Hepatocyte (in vitro differentiated cells): Measurements from ENCODE around the gene PHF2.

Source experiments
- CTCF ChIP-seq: fragments of 200-600 bp; sonication (generic); IDR thresholded peaks from 2 replicates; pipeline ENCODE4 v1.5.1; 2016; ENCODE audit warnings: antibody characterized with exemption, mild to moderate bottlenecking; ENCODE audit not compliant: poor library complexity
- EZH2 ChIP-seq: fragments of 200-600 bp; sonication (generic); IDR thresholded peaks from 2 replicates; pipeline ENCODE4 v1.6.1; 2016; ENCODE audit warnings: antibody characterized with exemption, mild to moderate bottlenecking, borderline replicate concordance
- EZH2phosphoT487 ChIP-seq: fragments of 200-600 bp; sonication (generic); IDR thresholded peaks from one replicate; pipeline ENCODE4 v1.6.1; 2018; ENCODE audit warnings: antibody characterized with exemption, mild to moderate bottlenecking, low read depth, moderate library complexity; ENCODE audit not compliant: unreplicated experiment, severe bottlenecking

- TF ChIP-seq CTCF (no peak), EZH2phosphoT487 (no peak), EZH2 (no peak)
Observed at GRCh38 chr9:93661591-93661990, 85.2 kb downstream of the PHF2 start.
